Panc1 (cell line): Measurements from ENCODE around the gene NUP133. TPM values are rescaled to one million over a fixed set of nuclear protein-coding genes. Genes with fewer than 3 reads are reported as not detected.

Experiments used
- ATAC-seq: fragments of 200-7000 bp; cut with Tn5 transposase; 2 replicates; pipeline ENCODE4 v1.9.1; 2020; ENCODE audit warnings: mild to moderate bottlenecking, moderate library complexity
- BruUV-seq: library from RNA; stranded (reverse); fragments of 400-500 nt; replicated peaks from 2 replicates; lab custom pipeline; 2021; lab: Mats Ljungman, UMichigan
- CTCF ChIA-PET: fragments of 300-600 bp; sonication (Branson Sonifier 250); formaldehyde crosslinking; loops from one replicate; lab custom pipeline; 2022; ENCODE audit warnings: antibody characterized with exemption; lab: Charles Lee
- POLR2A ChIA-PET: fragments of 300-600 bp; sonication (Branson Sonifier 250); formaldehyde crosslinking; loops from one replicate; lab custom pipeline; 2022; ENCODE audit warnings: antibody characterized with exemption; lab: Charles Lee
- DNase-seq: peaks from one replicate; pipeline ENCODE4 v3.0.0-alpha.2; 2010; ENCODE audit warnings: low read depth, low spot score
- H3K27ac ChIP-seq: 2 replicates; pipeline ENCODE4 v1.5.1; 2011; ENCODE audit warnings: mild to moderate bottlenecking, low read length, inconsistent platforms
- H3K27me3 ChIP-seq: fragments of 200-500 bp; sonication (Bioruptor generic); 2 replicates; pipeline ENCODE4 v1.6.0; 2014; ENCODE audit warnings: low read length, inconsistent platforms; ENCODE audit not compliant: control insufficient read depth, insufficient read depth
- H3K36me3 ChIP-seq: fragments of 200-500 bp; sonication (Bioruptor generic); 2 replicates; pipeline ENCODE4 v1.5.1; 2014; ENCODE audit warnings: inconsistent platforms, mild to moderate bottlenecking, low read length, moderate library complexity; ENCODE audit not compliant: control insufficient read depth, insufficient read depth
- H3K4me1 ChIP-seq: 2 replicates; pipeline ENCODE4 v1.5.1; 2011; ENCODE audit warnings: inconsistent platforms, mild to moderate bottlenecking, low read length, moderate library complexity; ENCODE audit not compliant: control insufficient read depth, insufficient read depth
- H3K4me3 ChIP-seq, 2 experiments: 2 replicates each; pipeline ENCODE4 v1.5.1; 2011 to 2012; ENCODE audit warnings: low read depth in 2 of 2, low read length in 2 of 2, mild to moderate bottlenecking in 2 of 2, inconsistent platforms in 1 of 2, moderate library complexity in 1 of 2
- H3K9me3 ChIP-seq: fragments of 200-500 bp; sonication (Bioruptor generic); 2 replicates; pipeline ENCODE4 v1.5.1; 2014; ENCODE audit warnings: low read depth, mild to moderate bottlenecking, inconsistent platforms, low read length, moderate library complexity; ENCODE audit not compliant: control insufficient read depth, insufficient read depth
- POLR2AphosphoS5 ChIP-seq: IDR thresholded peaks from 2 replicates; pipeline ENCODE4 v1.6.1; 2012; ENCODE audit warnings: mild to moderate bottlenecking, low read depth, low read length, moderate library complexity
- SIN3A ChIP-seq: IDR thresholded peaks from 2 replicates; pipeline ENCODE4 v1.6.1; 2012; ENCODE audit warnings: low read depth, mild to moderate bottlenecking, low read length, moderate library complexity, borderline replicate concordance; ENCODE audit not compliant: insufficient read depth
- TCF7L2 ChIP-seq: IDR thresholded peaks from 2 replicates; pipeline ENCODE4 v1.6.1; 2011; ENCODE audit warnings: mild to moderate bottlenecking, low read depth, low read length, inconsistent platforms
- in situ Hi-C: cut with HindIII; loops from 2 replicates; pipeline ENCODE4 v1.10.0; 2016; ENCODE audit warnings: low sequenced_read_pairs, low pct_unique_long_range_greater_than_20kb
- intact Hi-C: fragments of 100-400 bp; cut with micrococcal nuclease; formaldehyde crosslinking; loops from one replicate; pipeline ENCODE4 v1.10.0; 2022; ENCODE audit not compliant: unreplicated experiment
- total RNA-seq: library from RNA; stranded (reverse); gene quantifications from one replicate; pipeline ENCODE4 v1.2.1, GENCODE V29; 2021; ENCODE audit not compliant: unreplicated experiment
- TF ChIP-seq, protein P1 (sequence below): fragments of 450-650 bp; IDR thresholded peaks from 2 replicates; pipeline ENCODE4 v1.5.1; 2017; ENCODE audit warnings: mild to moderate bottlenecking
- TF ChIP-seq, protein P2 (sequence below), 2 experiments: IDR thresholded peaks; 2 replicates each; pipeline ENCODE4 v1.6.1; 2011 to 2012; ENCODE audit warnings: low read depth in 2 of 2, control low read depth in 1 of 2, low read length in 1 of 2, mild to moderate bottlenecking in 1 of 2, moderate library complexity in 1 of 2; ENCODE audit not compliant: insufficient read depth in 1 of 2

The NUP133 gene
- total RNA-seq, 1 experiment from 2014 or later: 39.5 TPM

DNA sequence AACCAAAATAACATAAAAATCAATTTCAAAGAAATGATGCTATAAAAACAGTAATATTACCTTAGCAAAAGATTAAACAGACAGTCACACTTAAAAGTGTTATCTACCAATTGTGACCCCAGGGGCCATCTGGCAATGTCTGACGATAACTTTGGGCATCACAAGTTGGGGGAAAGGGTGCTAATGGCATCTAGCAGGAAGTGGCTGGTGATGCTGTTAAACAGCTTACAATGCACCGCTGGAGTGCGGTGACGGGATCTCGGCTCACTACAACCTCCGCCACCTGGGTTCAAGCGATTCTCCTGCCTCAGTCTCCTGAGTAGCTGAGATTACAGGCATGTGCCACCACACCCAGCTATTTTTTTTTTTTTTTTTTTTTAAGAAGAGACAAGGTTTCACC, 27.6 kb downstream of the NUP133 start:
- in situ Hi-C loops: no loop called here
- intact Hi-C loops: loop anchor here (10.0 kb wide), 1 partner anchor 136 kb away; the partner anchor contains the start of gene CCSAP
- H3K27ac ChIP-seq: no peak overlapping the region
- CTCF ChIA-PET: interaction anchor here (0.6 kb wide), 3 partner anchors 34 to 688 kb away, joined by 3 to 5 read pairs (median 3); no protein-coding TSS in a partner anchor
- POLR2A ChIA-PET: no interaction called here
- DNase-seq: no peak
- no peak for ATAC-seq
- BruUV-seq: no TSS peak
- H3K9me3 ChIP-seq: no peaks in the 10 kb centered on the region
- no peak for TF ChIP-seq SIN3A
- no peak for TF ChIP-seq POLR2AphosphoS5
- TF ChIP-seq, protein P1, sequence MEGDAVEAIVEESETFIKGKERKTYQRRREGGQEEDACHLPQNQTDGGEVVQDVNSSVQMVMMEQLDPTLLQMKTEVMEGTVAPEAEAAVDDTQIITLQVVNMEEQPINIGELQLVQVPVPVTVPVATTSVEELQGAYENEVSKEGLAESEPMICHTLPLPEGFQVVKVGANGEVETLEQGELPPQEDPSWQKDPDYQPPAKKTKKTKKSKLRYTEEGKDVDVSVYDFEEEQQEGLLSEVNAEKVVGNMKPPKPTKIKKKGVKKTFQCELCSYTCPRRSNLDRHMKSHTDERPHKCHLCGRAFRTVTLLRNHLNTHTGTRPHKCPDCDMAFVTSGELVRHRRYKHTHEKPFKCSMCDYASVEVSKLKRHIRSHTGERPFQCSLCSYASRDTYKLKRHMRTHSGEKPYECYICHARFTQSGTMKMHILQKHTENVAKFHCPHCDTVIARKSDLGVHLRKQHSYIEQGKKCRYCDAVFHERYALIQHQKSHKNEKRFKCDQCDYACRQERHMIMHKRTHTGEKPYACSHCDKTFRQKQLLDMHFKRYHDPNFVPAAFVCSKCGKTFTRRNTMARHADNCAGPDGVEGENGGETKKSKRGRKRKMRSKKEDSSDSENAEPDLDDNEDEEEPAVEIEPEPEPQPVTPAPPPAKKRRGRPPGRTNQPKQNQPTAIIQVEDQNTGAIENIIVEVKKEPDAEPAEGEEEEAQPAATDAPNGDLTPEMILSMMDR: no peak
- TF ChIP-seq TCF7L2: no peak
- TF ChIP-seq, protein P2, sequence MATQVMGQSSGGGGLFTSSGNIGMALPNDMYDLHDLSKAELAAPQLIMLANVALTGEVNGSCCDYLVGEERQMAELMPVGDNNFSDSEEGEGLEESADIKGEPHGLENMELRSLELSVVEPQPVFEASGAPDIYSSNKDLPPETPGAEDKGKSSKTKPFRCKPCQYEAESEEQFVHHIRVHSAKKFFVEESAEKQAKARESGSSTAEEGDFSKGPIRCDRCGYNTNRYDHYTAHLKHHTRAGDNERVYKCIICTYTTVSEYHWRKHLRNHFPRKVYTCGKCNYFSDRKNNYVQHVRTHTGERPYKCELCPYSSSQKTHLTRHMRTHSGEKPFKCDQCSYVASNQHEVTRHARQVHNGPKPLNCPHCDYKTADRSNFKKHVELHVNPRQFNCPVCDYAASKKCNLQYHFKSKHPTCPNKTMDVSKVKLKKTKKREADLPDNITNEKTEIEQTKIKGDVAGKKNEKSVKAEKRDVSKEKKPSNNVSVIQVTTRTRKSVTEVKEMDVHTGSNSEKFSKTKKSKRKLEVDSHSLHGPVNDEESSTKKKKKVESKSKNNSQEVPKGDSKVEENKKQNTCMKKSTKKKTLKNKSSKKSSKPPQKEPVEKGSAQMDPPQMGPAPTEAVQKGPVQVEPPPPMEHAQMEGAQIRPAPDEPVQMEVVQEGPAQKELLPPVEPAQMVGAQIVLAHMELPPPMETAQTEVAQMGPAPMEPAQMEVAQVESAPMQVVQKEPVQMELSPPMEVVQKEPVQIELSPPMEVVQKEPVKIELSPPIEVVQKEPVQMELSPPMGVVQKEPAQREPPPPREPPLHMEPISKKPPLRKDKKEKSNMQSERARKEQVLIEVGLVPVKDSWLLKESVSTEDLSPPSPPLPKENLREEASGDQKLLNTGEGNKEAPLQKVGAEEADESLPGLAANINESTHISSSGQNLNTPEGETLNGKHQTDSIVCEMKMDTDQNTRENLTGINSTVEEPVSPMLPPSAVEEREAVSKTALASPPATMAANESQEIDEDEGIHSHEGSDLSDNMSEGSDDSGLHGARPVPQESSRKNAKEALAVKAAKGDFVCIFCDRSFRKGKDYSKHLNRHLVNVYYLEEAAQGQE (IDR thresholded peaks at IDR 0.05; ENCODE audit: insufficient read depth in 1 of 2, low read depth in 2 of 2, low read length in 1 of 2): no peak
- H3K27me3 ChIP-seq: no peaks in the 10 kb centered on the region
- H3K4me3 ChIP-seq: no peak overlapping the region
- peaks cover 12% of the 10 kb centered on the region for H3K36me3 ChIP-seq
- no peaks in the 10 kb centered on the region for H3K4me1 ChIP-seq

DNA sequence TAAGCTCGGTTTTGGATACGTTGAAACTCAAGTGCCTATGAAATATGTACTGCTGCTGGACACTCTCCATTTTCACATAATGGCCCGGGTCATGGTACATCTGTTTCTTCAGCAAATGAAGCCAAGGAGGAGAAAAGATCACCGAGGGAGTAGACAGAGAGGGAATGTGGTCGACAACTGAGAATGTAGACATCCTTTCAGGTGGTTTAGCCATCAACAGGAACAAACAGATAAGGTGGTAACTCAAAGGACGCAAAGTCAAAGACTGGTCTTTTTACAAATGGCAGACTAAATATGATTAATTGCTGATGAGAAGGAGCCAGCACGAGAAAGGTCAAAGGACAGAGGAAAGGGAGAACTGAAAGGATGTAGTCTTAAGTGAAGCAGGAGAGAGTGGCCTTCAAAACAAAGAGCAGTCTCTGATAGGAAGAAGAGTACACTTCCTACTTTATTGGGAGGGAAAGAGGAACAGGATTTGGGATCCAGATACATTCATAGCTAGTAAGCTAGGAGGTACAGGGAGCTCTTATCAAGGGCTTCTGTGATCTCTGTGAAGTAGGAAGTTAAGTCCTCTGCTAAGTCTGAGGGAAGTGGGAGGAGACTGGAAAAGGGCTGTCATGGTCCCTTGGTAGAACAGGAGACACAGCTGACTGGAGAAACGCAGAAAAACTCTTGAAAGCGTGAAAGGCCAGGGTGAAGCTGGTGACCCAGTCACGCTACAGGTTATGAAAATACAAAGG, 28.3 kb downstream of the NUP133 start:
- Histone ChIP-seq H3K27ac (no peak overlapping the region), H3K36me3 (peaks cover 11% of the 10 kb centered on the region), H3K4me3 (no peak overlapping the region), H3K27me3 (no peaks in the 10 kb centered on the region), H3K4me1 (no peaks in the 10 kb centered on the region), H3K9me3 (no peaks in the 10 kb centered on the region)
- peak; percentile 30; the same call in 1 of the 2 replicates for ATAC-seq
- no TSS peak for BruUV-seq
- TF ChIP-seq, protein P1: no peak
- no peak for TF ChIP-seq TCF7L2
- TF ChIP-seq, protein P2 (IDR thresholded peaks at IDR 0.05; ENCODE audit: insufficient read depth in 1 of 2, low read depth in 2 of 2, low read length in 1 of 2): no peak
- intact Hi-C loops (loop anchor here (10.0 kb wide), 1 partner anchor 135 kb away; the partner anchor contains the start of gene CCSAP), in situ Hi-C loops (no loop called here)
- ChIA-PET POLR2A (interaction anchor here (0.8 kb wide), 1 partner anchor 29 kb away, joined by 3 read pairs; no protein-coding TSS in a partner anchor), CTCF (interaction anchor here (0.6 kb wide), 2 partner anchors 35 to 688 kb away, joined by 3 to 5 read pairs; no protein-coding TSS in a partner anchor)
- DNase-seq: no peak
